ENCODE measurements around the gene ID2. TPM values are rescaled to one million over a fixed set of nuclear protein-coding genes. Genes with fewer than 3 reads are reported as not detected.

The ID2 gene
- total and polyA plus RNA-seq, 4 experiments from 2014 or later: 50.8 to 191 (median 97.2) TPM

DNA sequence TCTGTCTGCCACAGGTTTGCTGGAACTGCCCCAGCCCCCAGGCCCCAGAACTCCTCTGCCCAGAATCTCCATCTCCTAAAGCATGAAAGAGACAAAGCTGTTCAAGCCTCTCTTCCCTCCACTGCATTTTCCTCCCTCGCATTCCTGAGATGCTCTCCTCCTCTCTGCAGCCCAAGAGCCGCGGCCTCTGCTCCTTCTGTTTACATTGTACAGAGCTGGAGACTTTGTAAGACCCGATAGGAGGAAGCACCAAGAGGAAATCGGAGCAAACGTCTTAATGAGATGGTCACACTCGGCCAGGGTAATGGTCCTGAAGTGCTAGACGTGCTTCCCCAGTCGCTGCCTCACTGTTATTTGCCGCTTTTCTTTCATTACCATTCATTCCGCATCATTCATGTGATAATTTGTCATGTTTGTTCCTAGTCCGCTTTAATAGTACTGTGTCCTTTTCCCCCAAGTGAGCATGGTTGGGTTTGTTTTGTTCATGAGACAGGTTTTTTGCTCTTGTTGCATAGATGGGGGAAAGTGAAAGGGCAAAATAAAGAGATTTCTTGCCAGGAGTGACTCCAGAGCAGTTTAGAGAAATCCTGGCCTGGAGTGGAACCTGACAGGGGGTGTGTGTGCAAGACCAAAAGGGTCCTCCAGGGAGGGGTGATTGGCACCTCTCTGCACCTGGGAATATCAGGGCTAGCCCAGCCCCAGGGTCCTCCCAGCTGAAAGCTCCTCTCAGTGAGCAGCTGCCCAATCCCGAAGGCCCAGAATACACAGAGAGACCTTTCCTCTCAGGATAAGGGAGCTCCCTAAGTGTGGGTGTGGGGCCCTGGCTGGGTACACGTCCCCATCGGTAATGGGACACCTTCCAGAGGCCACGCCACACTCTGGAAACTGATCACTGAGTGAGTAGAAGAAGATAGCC lies 44.9 kb upstream of the ID2 start:
- no peak overlapping the region for H3K4me3 ChIP-seq (ENCODE audit: low read length in 2 of 2)
- H3K9me3 Mint-ChIP-seq: no peaks in the 10 kb centered on the region
- H3K4me1 ChIP-seq (ENCODE audit: insufficient read depth, low read length): no peaks in the 10 kb centered on the region
- intact Hi-C loops (cut with micrococcal nuclease): no loop called here
- H3K4me1 Mint-ChIP-seq: peaks cover 0 to 6% (median 3%) of the 10 kb centered on the region in 4 donors
- no peaks in the 10 kb centered on the region for H3K36me3 Mint-ChIP-seq
- DNase-seq: no peak
- no peak overlapping the region for H3K4me3 Mint-ChIP-seq
- no peaks in the 10 kb centered on the region for H3K9me3 ChIP-seq (ENCODE audit: control insufficient read depth in 1 of 2, low read length in 2 of 2)
- H3K27me3 ChIP-seq (ENCODE audit: insufficient read depth, low read length): no peaks in the 10 kb centered on the region
- H3K36me3 ChIP-seq (ENCODE audit: insufficient read depth, low read length): no peaks in the 10 kb centered on the region
- H3K27ac ChIP-seq (ENCODE audit: low read depth, low read length): no peak overlapping the region
- POLR2A ChIA-PET (ENCODE audit: partially characterized antibody): no interaction called here
- CTCF ChIA-PET (ENCODE audit: partially characterized antibody): no interaction called here
- peaks cover 0 to 2% of the 10 kb centered on the region in 2 donors for H3K27me3 Mint-ChIP-seq
- H3K27ac Mint-ChIP-seq: peak overlapping the region in 2 of 7 donors; percentile 13 to 45

DNA sequence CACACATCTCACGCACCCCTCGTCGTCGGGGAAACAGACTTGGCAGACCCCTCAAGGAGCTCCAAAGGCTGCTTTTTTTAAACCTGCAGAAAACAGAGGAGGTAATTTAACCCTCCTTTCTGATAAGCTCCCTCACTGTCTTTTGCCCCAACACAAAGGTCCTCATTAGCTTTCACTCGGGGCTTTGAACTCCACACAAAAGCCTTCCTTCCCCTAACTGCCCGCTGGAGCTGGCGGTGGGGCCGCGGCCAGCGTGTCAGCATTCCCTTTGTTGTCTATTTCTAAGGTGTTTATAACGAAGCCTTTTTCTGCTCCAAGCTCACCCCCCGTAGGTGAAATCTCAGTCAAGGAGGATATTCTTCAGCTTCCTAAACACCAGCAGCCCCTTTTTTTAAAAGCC lies 43.5 kb upstream of the ID2 start:
- H3K4me3 ChIP-seq (ENCODE audit: low read length in 2 of 2): no peak overlapping the region
- ChIA-PET POLR2A (ENCODE audit: partially characterized antibody) (no interaction called here), CTCF (ENCODE audit: partially characterized antibody) (no interaction called here)
- H3K27ac ChIP-seq (ENCODE audit: low read depth, low read length): no peak overlapping the region
- peaks cover 0 to 2% of the 10 kb centered on the region in 2 donors for H3K27me3 Mint-ChIP-seq
- DNase-seq: no peak
- H3K4me1 Mint-ChIP-seq: peaks cover 0 to 6% (median 3%) of the 10 kb centered on the region in 4 donors
- no peak overlapping the region for H3K4me3 Mint-ChIP-seq
- no peaks in the 10 kb centered on the region for H3K27me3 ChIP-seq (ENCODE audit: insufficient read depth, low read length)
- H3K4me1 ChIP-seq (ENCODE audit: insufficient read depth, low read length): no peaks in the 10 kb centered on the region
- peak overlapping the region in 1 of 7 donors; percentile 32 for H3K27ac Mint-ChIP-seq
- no peaks in the 10 kb centered on the region for H3K9me3 ChIP-seq (ENCODE audit: control insufficient read depth in 1 of 2, low read length in 2 of 2)
- H3K36me3 ChIP-seq (ENCODE audit: insufficient read depth, low read length): no peaks in the 10 kb centered on the region
- intact Hi-C loops (cut with micrococcal nuclease): no loop called here
- H3K36me3 Mint-ChIP-seq: no peaks in the 10 kb centered on the region
- H3K9me3 Mint-ChIP-seq: no peaks in the 10 kb centered on the region

DNA sequence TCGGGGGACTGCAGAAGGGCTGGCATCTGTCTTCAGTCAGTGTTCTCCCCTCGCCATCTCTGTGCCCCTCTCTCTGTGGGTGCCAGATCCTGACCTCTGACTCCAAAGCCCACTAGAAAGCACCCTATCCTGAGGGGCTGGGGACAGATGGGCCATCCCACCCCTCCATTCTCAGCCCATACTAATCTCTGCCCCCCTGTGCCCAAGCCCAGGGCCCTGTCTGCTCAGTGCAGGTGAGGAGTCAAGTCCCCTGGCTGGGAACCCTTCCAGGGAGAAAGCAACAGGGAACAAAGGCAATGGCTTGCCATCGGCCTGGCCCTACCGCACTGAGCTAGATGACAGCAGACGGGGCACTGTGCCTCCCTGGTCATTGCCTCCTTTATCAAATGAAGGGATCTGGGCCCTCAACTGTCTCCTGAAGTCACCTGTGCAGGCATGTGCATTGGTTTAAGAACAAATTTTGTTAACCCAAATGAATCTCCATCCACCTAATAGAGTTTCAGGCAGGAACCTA lies 42.7 kb upstream of the ID2 start:
- intact Hi-C loops (cut with micrococcal nuclease): no loop called here
- ChIA-PET POLR2A (ENCODE audit: partially characterized antibody) (no interaction called here), CTCF (ENCODE audit: partially characterized antibody) (no interaction called here)
- Histone ChIP-seq H3K4me3 (ENCODE audit: low read length in 2 of 2) (no peak overlapping the region), H3K27me3 (ENCODE audit: insufficient read depth, low read length) (no peaks in the 10 kb centered on the region), H3K9me3 (ENCODE audit: control insufficient read depth in 1 of 2, low read length in 2 of 2) (no peaks in the 10 kb centered on the region), H3K4me1 (ENCODE audit: insufficient read depth, low read length) (no peaks in the 10 kb centered on the region), H3K36me3 (ENCODE audit: insufficient read depth, low read length) (no peaks in the 10 kb centered on the region), H3K27ac (ENCODE audit: low read depth, low read length) (no peak overlapping the region)
- H3K4me3 Mint-ChIP-seq: no peak overlapping the region
- no peaks in the 10 kb centered on the region for H3K36me3 Mint-ChIP-seq
- no peak for DNase-seq
- no peaks in the 10 kb centered on the region for H3K9me3 Mint-ChIP-seq
- peaks cover 0 to 3% (median under 1%) of the 10 kb centered on the region in 4 donors for H3K4me1 Mint-ChIP-seq
- H3K27me3 Mint-ChIP-seq: peaks cover 0 to 2% of the 10 kb centered on the region in 2 donors
- peak overlapping the region in 1 of 7 donors; percentile 1 for H3K27ac Mint-ChIP-seq

DNA sequence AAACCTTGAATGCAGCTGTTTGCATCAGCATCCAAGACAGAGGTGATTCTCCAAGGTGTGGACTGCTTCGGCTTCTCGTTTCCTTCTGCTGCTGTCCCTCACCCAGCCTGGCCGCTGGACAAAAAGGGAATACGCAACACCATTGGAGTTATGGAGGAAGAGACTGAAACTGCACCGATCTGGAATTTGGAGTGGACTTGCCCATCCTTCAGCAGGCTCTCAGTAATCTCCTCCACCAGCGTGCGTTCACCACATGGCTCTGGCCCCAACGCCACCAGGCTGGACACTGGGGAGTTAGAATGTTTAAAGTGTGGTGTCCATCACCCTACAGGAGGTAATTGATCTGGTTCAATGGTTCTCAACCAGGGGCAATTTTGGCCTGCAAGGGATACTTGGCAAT lies 41.4 kb upstream of the ID2 start:
- Mint-ChIP-seq H3K4me3 (no peak overlapping the region), H3K4me1 (peaks cover 0 to 1% (median 0%) of the 10 kb centered on the region in 4 donors), H3K27me3 (no peaks in the 10 kb centered on the region), H3K9me3 (no peaks in the 10 kb centered on the region), H3K36me3 (no peaks in the 10 kb centered on the region), H3K27ac (no peak overlapping the region)
- Histone ChIP-seq H3K4me1 (ENCODE audit: insufficient read depth, low read length) (no peaks in the 10 kb centered on the region), H3K4me3 (ENCODE audit: low read length in 2 of 2) (no peak overlapping the region), H3K9me3 (ENCODE audit: control insufficient read depth in 1 of 2, low read length in 2 of 2) (no peaks in the 10 kb centered on the region), H3K36me3 (ENCODE audit: insufficient read depth, low read length) (no peaks in the 10 kb centered on the region), H3K27ac (ENCODE audit: low read depth, low read length) (no peak overlapping the region), H3K27me3 (ENCODE audit: insufficient read depth, low read length) (no peaks in the 10 kb centered on the region)
- ChIA-PET POLR2A (ENCODE audit: partially characterized antibody) (no interaction called here), CTCF (ENCODE audit: partially characterized antibody) (no interaction called here)
- no peak for DNase-seq
- intact Hi-C loops (cut with micrococcal nuclease): no loop called here

DNA sequence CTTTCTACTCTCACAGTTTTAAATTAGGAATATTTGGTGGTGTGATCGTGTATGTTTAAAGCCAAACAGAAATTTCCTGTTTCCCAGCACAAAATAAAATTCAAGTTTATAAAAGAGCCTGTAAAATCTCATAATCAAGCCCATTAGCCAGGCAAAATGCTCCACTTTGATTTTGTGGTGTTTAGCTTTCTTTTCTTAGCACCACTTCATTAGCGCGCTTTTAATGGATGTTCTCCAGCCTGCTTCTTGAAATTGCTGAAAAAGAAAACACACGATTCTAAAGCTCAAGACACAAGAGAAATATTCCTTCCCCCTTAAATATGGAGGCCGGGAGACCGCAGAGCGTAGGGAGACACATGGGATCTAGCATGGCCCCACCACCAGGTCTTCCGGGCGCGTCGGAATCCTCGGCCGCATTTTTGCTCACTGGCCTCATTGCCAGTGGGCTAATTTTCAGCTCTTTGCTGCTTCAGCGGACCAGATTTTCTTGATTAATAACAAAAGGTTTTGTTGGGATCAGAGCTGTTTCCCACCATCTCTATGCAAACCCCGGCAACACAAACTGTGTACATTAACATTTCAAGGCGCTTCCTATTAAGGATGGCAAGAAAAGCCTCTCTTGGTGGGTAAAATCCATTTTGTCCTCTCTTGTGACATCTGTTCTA lies 40.4 kb upstream of the ID2 start:
- H3K27ac ChIP-seq (ENCODE audit: low read depth, low read length): no peak overlapping the region
- DNase-seq: no peak
- H3K27me3 Mint-ChIP-seq: no peaks in the 10 kb centered on the region
- POLR2A ChIA-PET (ENCODE audit: partially characterized antibody): interaction anchor here (0.6 kb wide), 1 partner anchor 15 kb away, joined by 3 read pairs; no protein-coding TSS in a partner anchor
- H3K27me3 ChIP-seq (ENCODE audit: insufficient read depth, low read length): no peaks in the 10 kb centered on the region
- H3K36me3 Mint-ChIP-seq: no peaks in the 10 kb centered on the region
- H3K4me1 Mint-ChIP-seq: peaks cover 0 to 1% (median 0%) of the 10 kb centered on the region in 4 donors
- no peak overlapping the region for H3K4me3 Mint-ChIP-seq
- no peaks in the 10 kb centered on the region for H3K9me3 ChIP-seq (ENCODE audit: control insufficient read depth in 1 of 2, low read length in 2 of 2)
- H3K36me3 ChIP-seq (ENCODE audit: insufficient read depth, low read length): no peaks in the 10 kb centered on the region
- no peak overlapping the region for H3K4me3 ChIP-seq (ENCODE audit: low read length in 2 of 2)
- intact Hi-C loops (cut with micrococcal nuclease): no loop called here
- H3K27ac Mint-ChIP-seq: no peak overlapping the region
- CTCF ChIA-PET (ENCODE audit: partially characterized antibody): no interaction called here
- no peaks in the 10 kb centered on the region for H3K4me1 ChIP-seq (ENCODE audit: insufficient read depth, low read length)
- no peaks in the 10 kb centered on the region for H3K9me3 Mint-ChIP-seq

DNA sequence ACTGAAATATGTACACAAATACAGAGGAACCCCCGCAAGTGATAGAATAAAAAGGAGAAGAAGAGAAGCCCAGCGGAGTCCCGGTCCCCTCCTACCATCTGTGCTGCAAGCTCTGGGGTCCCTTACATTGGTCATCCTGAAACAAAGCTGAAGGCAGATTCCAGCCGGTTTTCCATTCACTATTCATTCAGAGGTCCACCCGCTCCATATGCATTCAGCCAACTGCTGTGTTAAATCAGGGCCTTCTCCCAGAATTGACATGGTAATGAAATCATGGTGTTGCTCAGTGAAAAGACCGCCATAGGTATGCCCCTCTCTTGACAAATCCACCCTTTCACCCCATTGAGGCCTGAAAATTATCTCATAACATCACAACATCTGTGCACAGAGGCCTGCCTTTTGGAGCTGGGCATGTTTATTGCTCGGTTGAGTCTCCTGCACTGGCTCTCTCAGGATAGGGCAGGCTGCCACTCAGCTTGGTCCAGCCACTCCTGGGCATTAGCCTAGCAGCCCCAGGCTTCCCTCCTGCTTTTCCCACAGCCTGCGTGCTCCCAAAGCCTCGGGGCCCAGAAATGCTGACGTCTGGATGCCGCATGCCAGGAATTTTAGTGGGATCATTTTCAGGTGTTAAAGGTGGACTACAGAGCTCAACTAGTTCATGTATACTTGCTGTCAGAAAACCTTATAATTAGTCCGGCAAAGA lies 39.3 kb upstream of the ID2 start:
- Histone ChIP-seq H3K4me1 (ENCODE audit: insufficient read depth, low read length) (no peaks in the 10 kb centered on the region), H3K36me3 (ENCODE audit: insufficient read depth, low read length) (no peaks in the 10 kb centered on the region), H3K27ac (ENCODE audit: low read depth, low read length) (no peak overlapping the region), H3K9me3 (ENCODE audit: control insufficient read depth in 1 of 2, low read length in 2 of 2) (no peaks in the 10 kb centered on the region), H3K27me3 (ENCODE audit: insufficient read depth, low read length) (no peaks in the 10 kb centered on the region), H3K4me3 (ENCODE audit: low read length in 2 of 2) (no peak overlapping the region)
- no peak for DNase-seq
- ChIA-PET CTCF (ENCODE audit: partially characterized antibody) (no interaction called here), POLR2A (ENCODE audit: partially characterized antibody) (no interaction called here)
- H3K27me3 Mint-ChIP-seq: no peaks in the 10 kb centered on the region
- H3K4me3 Mint-ChIP-seq: no peak overlapping the region
- peak overlapping the region in 2 of 7 donors; percentile 20 to 25 for H3K27ac Mint-ChIP-seq
- H3K36me3 Mint-ChIP-seq: no peaks in the 10 kb centered on the region
- intact Hi-C loops (cut with micrococcal nuclease): no loop called here
- no peaks in the 10 kb centered on the region for H3K9me3 Mint-ChIP-seq
- H3K4me1 Mint-ChIP-seq: no peaks in the 10 kb centered on the region
